Muscle layer of colon (tissue), 2 donors: ENCODE measurements around the gene PARG.
"Not testable (repeated sequence)": the region's sequence is repeated elsewhere in the genome, so short reads cannot be mapped to it uniquely, and the experiment has no call there.

Source experiments
- H3K27ac ChIP-seq: one replicate; pipeline ENCODE4 v1.7.0; 2013; ENCODE audit warnings: low read depth, mild to moderate bottlenecking, low read length, moderate library complexity
- H3K27me3 ChIP-seq, 2 donors: one replicate each; pipeline ENCODE4 v1.7.0; 2013; ENCODE audit warnings: low read length in 2 of 2, mild to moderate bottlenecking in 2 of 2; ENCODE audit not compliant: insufficient read depth in 2 of 2, control insufficient read depth in 1 of 2
- H3K36me3 ChIP-seq: one replicate; pipeline ENCODE4 v1.7.0; 2013; ENCODE audit warnings: mild to moderate bottlenecking, low read length; ENCODE audit not compliant: insufficient read depth
- H3K4me1 ChIP-seq: one replicate; pipeline ENCODE4 v1.7.0; 2013; ENCODE audit warnings: mild to moderate bottlenecking, low read length; ENCODE audit not compliant: insufficient read depth
- H3K4me3 ChIP-seq, 2 donors: one replicate each; pipeline ENCODE4 v1.7.0; 2013; ENCODE audit warnings: low read length in 2 of 2, low read depth in 1 of 2, mild to moderate bottlenecking in 1 of 2, moderate library complexity in 1 of 2
- H3K9ac ChIP-seq: one replicate; pipeline ENCODE4 v1.7.0; 2013; ENCODE audit warnings: low read length
- H3K9me3 ChIP-seq: one replicate; pipeline ENCODE4 v1.7.0; 2013; ENCODE audit warnings: mild to moderate bottlenecking, low read length
- donor health status: abdominal sarcoma.
- donor health status: Adenocarcinoma of cecum.

The PARG gene

DNA sequence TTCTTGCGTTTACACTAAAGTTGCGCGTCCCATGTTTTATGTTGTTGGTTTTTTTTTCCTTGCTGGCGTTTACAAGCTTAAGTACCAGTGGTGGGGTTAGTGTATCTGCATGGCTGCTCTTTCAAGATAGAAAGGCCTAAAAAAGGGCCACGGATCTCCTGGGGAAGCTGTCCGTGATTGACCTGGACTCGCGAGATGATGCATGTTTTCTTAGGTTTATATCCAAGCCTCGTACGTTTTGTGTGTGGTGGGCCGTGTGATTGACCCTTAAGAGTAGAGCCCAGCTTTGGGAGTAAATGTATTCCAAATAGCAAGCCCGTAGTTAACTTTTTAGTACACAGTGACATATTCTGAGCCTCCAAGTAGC lies 495 bp upstream of the PARG start:
- Histone ChIP-seq H3K4me3 (peak overlapping the region; percentile 57 to 70), H3K9ac (peak overlapping the region; percentile 74)
- H3K27me3 ChIP-seq, H3K4me1 ChIP-seq, H3K36me3 ChIP-seq, H3K9me3 ChIP-seq, H3K27ac ChIP-seq: not testable (repeated sequence)

DNA sequence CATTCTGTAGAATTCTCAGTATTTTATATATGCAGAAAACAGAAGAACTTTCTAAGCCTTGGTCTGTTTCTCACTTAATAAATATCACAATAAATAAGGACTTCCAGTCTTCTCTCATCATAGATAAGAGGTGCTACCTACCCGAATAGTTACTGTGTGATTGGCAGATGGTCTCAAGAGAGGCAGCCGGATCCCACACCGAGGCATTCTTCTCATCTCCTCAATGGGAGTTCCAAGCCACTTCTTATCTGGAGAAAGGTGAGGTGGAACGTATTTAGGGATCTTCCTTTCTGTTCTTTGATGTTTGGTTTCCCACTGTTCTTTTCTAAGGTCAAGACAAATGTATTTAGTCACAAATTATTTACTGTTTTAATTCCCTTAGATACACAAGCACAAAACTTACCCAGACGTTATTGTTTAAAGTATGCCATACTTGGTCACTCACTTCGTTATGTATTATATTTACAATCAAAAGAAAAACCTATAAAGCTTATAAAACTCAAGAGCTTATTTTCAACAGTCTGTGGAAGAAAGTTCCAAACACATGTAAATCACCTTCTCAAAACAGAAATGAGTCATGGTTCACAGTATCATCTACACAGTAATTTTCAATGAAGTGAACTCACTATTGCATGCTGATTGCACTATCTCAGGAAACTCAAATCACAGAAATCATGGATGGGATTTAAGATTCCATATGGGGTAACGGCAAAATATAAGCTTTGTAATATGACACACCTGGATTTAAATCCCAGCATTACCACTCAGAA lies 9.7 kb downstream of the PARG start:
- not testable (repeated sequence) for H3K4me1 ChIP-seq, H3K4me3 ChIP-seq

GRCh38 chr10:49931276-49931675 lies 10.6 kb downstream of the PARG start:
- H3K27ac ChIP-seq, H3K4me3 ChIP-seq, H3K4me1 ChIP-seq, H3K9me3 ChIP-seq, H3K9ac ChIP-seq, H3K36me3 ChIP-seq, H3K27me3 ChIP-seq: not testable (repeated sequence)

More for the DNA sequence above, 9.7 kb downstream of the PARG start:
- not testable (repeated sequence) for H3K27me3 ChIP-seq, H3K9ac ChIP-seq, H3K36me3 ChIP-seq, H3K9me3 ChIP-seq, H3K27ac ChIP-seq

DNA sequence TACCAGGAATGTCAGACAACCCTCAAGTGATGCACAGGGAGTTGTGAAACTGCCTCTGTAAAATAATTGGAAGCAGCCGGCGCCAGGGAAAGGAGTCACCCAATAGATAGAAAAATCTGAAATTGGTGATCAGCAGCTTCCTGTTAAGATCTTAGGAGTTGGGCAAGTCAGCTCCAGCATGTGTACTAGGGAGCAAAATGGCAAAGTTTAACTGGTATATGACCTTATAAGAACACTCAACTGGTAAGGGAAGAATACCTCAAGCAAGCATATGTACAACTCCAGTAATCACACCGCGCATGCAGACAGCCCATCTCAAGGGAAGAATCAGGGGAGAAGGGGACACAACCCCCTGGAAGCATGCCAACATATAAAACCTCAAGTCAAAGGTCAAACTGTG lies 18.3 kb downstream of the PARG start:
- H3K4me3 ChIP-seq, H3K36me3 ChIP-seq, H3K9ac ChIP-seq, H3K9me3 ChIP-seq, H3K27me3 ChIP-seq, H3K4me1 ChIP-seq, H3K27ac ChIP-seq: not testable (repeated sequence)

- not testable (repeated sequence) for H3K27me3 ChIP-seq, H3K36me3 ChIP-seq, H3K9me3 ChIP-seq, H3K9ac ChIP-seq, H3K4me3 ChIP-seq, H3K4me1 ChIP-seq, H3K27ac ChIP-seq
Observed at GRCh38 chr10:49922041-49922440, 19.8 kb downstream of the PARG start.

- not testable (repeated sequence) for H3K4me1 ChIP-seq, H3K27me3 ChIP-seq, H3K36me3 ChIP-seq, H3K4me3 ChIP-seq, H3K9ac ChIP-seq, H3K27ac ChIP-seq, H3K9me3 ChIP-seq
Observed at GRCh38 chr10:49917927-49918326, 23.9 kb downstream of the PARG start.

DNA sequence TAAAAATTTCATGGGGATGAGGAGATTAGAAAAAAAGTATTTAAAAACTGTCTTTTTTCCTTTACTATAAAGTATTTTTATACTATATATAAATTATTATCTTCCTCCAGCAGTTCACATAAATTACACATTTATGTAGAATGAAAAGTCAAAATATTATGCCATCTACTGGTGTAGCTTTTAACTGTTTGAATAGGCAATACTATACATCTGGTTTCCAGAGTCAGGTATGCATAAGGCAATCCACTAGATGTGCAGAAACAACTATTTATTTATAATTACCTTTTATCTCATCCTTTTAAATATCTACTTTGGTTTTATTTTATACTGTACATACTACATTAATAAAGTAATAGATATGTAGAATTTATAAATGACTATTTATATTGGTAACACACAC lies 25.4 kb downstream of the PARG start:
- H3K9me3 ChIP-seq, H3K27me3 ChIP-seq, H3K36me3 ChIP-seq, H3K4me1 ChIP-seq, H3K9ac ChIP-seq, H3K27ac ChIP-seq, H3K4me3 ChIP-seq: not testable (repeated sequence)

DNA sequence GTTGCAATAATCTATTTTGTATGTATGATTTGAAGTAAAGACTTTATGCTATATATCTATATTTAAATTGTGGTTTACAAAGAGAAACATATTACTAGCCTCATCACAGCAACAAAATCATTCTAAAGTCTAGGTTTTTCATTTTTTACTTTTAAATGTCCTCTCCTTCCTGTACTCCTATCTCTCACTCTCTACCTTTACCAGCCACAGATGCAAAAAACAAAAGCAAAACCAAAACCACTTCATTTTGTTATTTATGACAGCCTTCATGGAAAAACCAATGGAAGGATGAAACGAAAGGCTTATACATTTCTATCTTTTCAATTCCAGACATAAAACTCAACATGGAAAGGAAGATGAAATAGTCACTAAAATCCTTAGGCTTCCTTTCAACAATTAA lies 31.5 kb downstream of the PARG start:
- not testable (repeated sequence) for H3K4me3 ChIP-seq, H3K36me3 ChIP-seq, H3K4me1 ChIP-seq, H3K9ac ChIP-seq, H3K9me3 ChIP-seq, H3K27ac ChIP-seq, H3K27me3 ChIP-seq

DNA sequence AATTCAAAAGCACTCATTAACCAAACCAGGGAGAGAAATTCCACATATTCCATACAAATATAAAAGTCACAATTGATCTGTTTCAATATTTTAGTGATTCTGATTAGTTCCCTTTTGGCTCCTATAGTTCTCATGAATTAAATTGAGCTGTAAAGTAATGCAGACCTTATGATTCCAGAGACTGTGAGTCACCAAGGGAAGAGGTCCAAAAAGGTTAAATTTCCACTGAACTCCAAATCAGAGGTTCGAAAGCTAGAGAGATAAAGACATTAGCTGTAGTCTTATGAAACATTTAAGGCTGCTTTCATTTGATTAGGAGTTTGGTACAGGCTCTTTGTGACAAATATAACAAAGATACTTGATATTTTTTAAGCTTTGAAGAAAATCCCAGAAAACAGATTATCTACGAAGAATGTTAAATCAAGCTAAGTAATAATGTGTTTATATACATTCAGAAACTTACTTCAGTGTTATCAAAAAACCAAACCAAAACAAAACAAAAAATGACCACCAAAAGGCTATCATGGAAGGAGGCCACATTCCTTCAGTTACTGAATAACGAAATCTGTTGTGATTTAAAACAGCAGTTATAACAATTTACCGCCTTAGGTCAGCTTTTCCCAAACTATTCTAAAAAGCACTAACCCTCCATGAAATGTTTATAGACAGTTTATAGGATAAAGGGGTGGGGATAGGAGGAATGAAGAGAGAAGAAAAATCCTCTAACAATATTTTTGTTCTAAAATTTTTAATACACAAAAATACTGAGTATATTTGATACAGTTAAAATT lies 33.3 kb downstream of the PARG start:
- not testable (repeated sequence) for H3K36me3 ChIP-seq, H3K4me1 ChIP-seq, H3K27ac ChIP-seq, H3K4me3 ChIP-seq, H3K9me3 ChIP-seq, H3K9ac ChIP-seq, H3K27me3 ChIP-seq

DNA sequence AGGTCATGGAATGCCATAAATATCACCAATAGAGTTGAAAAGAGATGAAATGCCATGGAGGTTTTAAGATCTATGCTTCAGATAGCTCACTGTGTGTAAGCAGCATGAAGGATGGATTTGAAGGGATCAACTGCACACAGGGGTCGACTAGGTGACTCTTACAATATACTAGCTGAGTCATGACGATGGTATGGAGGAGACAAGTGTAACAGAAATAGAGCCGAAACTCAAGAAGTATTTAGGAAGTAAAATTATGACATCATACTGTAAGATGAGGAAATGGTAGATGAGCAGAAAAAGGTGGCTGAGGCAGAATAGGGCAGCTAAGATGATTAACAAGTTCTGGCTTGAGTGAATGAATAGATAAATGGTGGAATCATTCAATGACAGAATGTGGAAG lies 38.0 kb downstream of the PARG start:
- not testable (repeated sequence) for H3K4me1 ChIP-seq, H3K4me3 ChIP-seq, H3K27me3 ChIP-seq, H3K36me3 ChIP-seq, H3K27ac ChIP-seq, H3K9ac ChIP-seq, H3K9me3 ChIP-seq

DNA sequence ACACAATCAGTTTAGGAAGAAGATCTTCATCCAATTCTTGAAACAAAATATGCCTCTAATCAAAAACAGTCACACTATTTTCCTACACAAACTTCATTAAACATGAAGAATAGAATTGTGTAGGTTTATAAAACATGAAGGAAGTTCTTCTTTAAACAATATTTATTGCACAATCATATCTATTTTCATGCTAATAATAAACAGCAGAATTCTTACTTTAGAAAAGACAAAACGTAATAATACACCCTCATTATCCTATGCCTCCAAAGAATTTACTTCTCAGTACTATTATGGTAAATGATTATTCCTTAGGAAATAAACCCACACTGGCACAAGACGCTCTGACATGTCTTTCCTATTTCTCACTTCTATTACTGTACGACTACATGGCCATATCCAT lies 41.4 kb downstream of the PARG start:
- H3K4me3 ChIP-seq, H3K9ac ChIP-seq, H3K4me1 ChIP-seq, H3K27ac ChIP-seq, H3K36me3 ChIP-seq, H3K9me3 ChIP-seq, H3K27me3 ChIP-seq: not testable (repeated sequence)

DNA sequence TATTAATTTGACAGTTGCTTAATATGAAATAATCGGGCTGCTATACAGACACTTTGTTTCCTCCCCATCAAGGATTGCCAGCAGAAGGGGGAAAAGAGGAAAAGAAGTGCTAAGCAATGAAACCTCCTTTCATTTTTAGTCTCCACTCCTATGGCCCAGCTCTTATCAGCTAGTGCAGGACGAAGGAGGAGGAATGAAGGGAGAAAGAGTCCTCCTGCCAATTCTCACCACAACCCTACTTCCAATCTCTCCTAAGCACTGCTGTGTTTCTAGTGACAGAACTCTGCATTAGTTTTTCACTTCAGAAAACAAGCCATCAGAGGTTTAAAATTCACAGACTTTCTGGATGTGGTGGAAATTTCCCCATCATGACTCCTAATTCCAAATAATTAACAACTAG lies 41.8 kb downstream of the PARG start:
- not testable (repeated sequence) for H3K4me1 ChIP-seq, H3K9ac ChIP-seq, H3K27ac ChIP-seq, H3K36me3 ChIP-seq, H3K4me3 ChIP-seq, H3K27me3 ChIP-seq, H3K9me3 ChIP-seq
